ENCODE data around the gene GRAP2.

Gene GRAP2

DNA sequence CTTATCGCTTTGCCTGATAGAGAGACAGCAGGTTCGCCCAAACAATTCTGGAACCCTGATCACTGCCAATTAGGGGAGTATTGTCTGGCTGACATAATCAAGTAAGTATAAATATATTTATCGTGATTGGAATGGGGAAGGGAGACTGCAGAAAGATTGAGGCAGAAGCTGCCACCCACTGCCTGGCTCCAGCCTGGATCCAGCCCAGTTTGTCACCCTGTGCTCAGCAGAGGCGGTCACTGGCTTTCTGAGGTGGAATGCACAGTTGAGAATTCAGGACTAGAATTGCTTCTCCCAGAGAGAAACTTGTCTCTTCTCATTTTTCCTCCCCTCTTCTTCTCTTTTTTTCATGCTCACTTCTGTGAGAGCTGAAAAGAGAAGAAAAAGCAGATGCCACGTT, 25.9 kb downstream of the GRAP2 start:
- DNase-seq: no peak

GRCh38 chr22:39927544-39927943, 26.7 kb downstream of the GRAP2 start:
- DNase-seq: no peak

DNA sequence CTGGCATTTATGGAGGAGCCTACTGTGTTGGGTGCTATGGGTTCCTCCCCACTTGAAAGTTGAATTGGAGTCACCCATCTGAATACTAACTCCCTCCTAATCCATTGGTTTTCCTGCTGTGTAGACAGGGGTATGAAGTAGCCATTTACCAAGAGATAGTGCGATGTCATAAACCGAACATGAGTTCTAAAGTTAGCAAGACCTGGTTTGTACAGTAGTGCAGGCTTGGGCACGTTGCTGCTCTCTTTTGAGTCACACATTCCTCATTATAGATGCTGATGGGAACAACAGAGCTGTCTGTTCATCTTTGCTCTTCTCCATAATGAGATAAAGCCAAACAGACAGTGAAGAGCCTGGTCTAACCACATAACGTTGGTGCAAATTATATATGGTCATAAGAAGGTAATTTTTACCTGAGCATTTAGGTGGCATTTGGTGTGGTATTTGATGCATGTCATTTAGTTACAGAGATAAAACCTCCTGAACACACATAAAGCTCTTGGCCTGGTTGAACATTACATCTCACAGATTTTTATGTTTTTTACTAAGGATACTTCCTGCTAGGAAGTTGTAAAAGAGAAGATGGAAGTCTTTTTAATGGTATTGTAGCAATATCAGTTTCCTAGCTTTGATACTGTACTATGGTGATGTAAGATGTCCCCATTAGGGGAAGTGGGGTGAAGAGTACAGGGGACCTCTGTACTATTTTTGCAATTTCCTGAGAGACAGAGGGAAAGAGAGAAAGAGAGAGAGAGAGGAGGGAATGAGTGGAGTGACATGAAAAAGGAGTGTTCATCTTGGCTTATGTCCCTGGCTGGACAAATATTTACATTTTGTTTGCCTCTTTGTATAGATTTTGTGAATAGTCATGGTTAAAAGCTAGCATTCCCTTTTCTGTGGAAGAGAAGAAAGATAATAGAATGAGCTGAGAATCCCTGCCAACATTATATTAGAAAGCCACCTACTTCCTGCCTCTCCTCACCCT, 27.9 kb downstream of the GRAP2 start:
- no peak for DNase-seq

DNA sequence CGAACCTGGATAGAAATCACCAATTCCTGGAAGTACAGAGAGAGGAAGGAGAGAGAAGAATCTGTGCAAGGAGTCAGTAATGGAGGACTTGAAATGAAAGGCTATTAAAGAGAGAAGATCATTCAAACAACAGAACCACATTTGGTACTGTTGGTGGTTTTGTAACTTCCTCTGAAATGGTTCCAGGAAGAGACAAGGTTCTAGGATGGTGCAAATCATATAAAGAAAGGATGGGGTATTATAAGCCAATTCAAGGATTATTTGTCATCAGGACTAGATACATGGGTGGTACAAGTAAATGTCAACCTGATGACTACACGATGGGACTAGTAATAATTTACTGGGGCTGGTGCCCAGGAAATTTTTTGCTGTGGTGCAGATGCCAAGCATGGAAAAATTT, 30.4 kb downstream of the GRAP2 start:
- DNase-seq: no peak

DNA sequence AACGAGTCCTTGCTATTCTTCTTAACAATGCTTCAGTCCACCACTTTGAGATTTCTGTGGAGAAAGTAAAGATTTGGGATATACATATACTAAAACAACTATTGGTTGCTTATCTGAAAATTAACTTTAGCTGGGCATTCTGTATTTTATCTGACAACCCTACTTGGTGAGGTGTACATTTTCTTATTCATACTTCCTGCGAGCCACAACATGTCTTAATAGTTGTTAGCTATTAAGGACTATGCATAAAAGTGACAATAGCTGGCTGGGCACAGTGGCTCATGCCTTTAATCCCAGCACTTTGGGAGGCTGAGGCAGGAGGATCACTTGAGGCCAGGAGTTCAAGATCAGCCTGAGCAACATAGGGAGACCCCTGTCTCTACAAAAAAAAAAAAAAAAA, 31.3 kb downstream of the GRAP2 start:
- no peak for DNase-seq

GRCh38 chr22:39932918-39933649, 32.2 kb downstream of the GRAP2 start:
- no peak for DNase-seq

DNA sequence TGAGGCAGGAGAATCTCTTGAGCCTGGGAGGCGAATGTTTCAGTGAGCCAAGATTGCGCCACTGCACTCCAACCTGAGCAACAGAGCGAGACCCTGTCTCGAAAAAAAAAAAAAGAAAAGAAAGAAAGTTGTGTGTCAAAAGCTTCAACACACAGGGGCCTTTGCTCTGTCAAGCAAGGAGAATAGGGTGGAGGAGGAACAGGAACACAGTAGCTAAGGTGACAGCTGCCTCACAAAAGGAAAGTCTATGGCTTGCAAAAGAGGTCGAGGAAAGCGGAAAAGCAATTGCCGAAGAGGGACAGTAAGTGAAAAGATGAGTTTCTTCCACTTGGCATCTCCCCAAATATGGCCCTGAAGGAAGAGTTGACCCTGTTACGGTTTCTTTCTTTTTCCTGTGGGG, 32.9 kb downstream of the GRAP2 start:
- DNase-seq: no peak

DNA sequence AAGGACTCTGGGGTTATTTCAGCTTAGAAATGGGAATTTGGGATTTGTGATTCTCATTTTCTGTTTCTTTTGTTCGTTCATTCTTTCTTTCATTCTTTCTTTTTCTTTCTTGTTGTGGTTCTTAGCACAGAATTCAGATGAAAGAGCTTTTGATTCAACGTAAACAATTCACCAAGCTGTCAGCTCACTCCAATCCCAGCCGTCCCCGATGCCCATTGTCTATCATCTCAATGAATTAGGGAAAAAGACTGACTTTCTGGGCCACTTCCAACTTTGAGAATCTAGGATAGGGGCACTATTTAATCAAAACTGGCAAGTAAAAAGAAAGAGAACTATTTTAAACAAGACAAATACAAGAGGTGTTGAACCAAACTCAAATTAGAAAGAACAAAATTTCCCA, 34.2 kb downstream of the GRAP2 start:
- DNase-seq: no peak

- DNase-seq: no peak
Measured at GRCh38 chr22:39935612-39936011, 34.7 kb downstream of the GRAP2 start.

DNA sequence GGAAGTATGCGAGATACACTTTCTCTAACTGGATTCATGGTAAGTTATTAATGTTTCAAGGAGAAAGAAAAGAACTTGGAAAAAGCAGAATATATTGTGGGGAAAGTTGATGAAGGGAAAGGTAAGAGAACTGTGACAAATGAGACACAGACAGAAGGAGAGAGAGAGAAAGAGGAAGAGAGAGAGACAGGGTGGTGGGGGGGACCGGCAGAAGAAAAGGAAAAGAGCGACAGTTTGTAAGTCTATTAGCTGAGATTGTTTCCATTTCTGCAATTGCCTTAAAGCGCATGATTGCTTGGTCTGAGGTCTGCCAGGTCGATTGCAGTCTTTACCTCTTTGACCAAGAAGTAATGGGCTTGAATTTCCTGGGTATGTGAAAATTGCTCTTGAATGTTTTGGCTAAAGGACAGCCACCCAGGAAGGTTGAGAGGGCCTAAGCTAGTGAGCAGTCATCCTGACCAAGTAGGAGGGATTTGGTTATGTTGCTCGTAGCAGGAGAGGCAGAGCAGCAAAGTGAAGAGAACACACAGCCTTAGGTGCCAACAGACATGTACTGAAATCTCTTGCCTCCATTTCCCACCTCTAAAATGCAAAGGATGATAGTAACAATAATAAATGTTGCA, 35.8 kb downstream of the GRAP2 start:
- DNase-seq: no peak

- DNase-seq: no peak
Measured at GRCh38 chr22:39937906-39938305, 37.0 kb downstream of the GRAP2 start.

DNA sequence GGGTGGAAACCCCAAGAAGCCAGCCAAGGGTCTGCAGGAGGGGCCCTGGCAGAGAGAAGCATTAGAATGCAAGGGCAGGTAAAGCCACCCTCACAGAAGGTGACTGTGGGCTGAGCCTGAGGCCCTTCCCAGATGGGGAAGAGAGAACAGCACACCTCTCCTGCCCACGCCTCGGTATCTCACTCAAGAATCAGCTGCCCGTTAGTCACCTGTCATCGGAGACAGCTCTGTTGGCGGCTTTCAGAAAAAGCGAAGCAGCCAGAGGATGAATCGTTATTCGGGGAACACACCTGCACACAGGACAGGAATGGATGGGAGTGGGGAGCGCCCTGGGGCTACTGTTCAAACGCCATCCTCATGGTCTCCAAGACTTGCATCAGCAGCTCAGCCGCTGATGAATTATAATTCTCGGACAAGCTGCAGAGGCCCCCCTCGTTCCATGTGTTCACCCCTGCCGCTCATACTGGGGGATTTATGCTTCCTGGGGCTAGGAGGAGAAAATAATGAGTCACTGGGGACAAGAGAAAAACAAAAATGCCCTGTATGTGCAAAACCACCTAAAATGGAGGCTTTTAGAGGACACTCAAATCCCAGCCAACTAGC, 37.7 kb downstream of the GRAP2 start:
- no peak for DNase-seq

- no peak for DNase-seq
Measured at GRCh38 chr22:39939830-39940229, 38.9 kb downstream of the GRAP2 start.

GRCh38 chr22:39940757-39941305, 39.9 kb downstream of the GRAP2 start:
- no peak for DNase-seq

- no peak for DNase-seq
Measured at GRCh38 chr22:39941601-39942000, 40.7 kb downstream of the GRAP2 start.

- no peak for DNase-seq
Measured at GRCh38 chr22:39942439-39943230, 41.8 kb downstream of the GRAP2 start.

DNA sequence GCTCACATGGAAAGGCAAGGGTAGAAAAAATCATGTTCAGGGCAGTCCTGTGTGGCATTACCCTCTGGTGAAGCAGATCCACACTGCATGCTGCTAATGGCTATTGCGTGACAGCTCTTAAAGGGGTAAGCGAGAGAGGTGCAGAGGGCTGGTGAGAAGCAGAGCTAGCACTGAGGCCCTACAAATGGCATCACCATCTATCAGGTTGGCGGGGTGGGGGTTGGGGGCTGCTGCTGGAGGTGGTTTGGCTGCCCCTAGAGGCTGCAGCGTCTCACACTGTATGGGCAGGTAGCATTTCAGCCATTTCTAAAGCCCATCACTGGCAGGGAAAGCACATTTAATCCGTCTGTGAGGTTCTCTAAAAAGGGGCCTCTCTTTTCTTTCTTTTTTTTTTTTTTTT, 42.5 kb downstream of the GRAP2 start:
- no peak for DNase-seq

DNA sequence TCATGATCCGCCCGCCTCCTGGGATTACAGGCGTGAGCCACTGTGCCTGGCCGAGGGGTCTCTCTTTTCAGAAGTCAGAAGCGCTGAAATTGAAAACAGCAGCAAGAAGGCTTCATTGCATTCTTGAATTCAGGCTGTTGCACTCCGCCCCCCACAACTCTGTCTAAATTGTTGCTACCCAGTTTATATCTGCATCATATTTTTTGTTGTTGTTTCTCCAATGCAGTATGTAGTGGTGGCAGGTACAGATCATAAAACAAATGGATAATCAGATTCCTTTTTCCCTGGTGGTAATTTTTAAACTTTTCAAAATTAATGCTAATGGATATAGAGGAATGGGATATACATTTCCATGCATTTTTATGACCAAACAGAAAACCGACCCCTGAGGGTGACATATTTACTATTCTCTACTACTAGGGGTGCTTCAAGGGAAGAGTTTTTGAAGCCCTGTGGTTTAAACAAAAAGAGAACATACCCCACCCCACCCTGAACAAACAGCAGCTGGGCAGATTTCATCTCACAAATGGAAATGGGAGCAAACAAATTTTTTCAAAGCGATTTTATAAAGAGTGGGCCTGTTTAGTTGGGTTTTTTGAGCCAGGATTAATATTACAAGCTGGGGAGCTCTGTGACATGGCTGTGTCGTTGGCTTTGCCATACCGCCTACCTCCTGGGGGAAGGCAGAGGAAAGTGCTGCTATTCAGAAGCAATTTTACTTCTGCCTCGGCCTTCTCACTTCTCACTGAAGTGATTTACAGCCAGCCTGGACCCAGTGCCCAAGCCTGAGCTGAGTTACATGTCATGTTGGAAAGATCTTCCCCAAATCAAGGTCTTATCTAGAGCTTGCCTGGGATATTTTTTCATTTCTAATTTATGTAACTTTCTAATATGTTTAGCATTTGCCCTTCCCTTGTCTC, 43.3 kb downstream of the GRAP2 start:
- DNase-seq: no peak

DNA sequence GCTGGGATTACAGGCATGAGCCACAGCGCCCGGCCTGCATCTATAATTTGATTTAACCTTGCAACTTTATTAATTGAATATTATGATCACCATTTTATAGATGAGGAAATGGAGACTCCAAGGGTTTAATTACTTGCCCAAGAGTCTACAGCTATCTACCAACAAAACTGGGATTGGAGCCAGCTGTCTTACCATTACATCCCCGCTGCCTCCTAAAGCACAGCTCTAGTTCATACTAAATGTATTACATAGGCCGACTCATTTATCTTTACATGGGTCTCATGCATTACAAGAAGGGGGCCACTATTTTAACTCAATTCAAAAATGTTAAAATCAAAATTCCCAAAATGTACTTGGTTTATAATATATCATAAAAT, 45.2 kb downstream of the GRAP2 start:
- no peak for DNase-seq

- DNase-seq: no peak
Measured at GRCh38 chr22:39946503-39947219, 45.8 kb downstream of the GRAP2 start.
